Kidney epithelial cell (primary cell): Measurements from ENCODE around the gene PDIA3. TPM values are rescaled to one million over a fixed set of nuclear protein-coding genes. Genes with fewer than 3 reads are reported as not detected.
"Not testable (repeated sequence)": the region's sequence is repeated elsewhere in the genome, so short reads cannot be mapped to it uniquely, and the experiment has no call there.

ENCODE experiments used
- DNase-seq: peaks from one replicate; pipeline ENCODE4 v3.0.0-alpha.2; 2010; ENCODE audit warnings: low read depth
- H3K27me3 ChIP-seq: 2 replicates; pipeline ENCODE4 v1.6.0; 2011; ENCODE audit warnings: low read length; ENCODE audit not compliant: control insufficient read depth, insufficient read depth
- H3K36me3 ChIP-seq: 2 replicates; pipeline ENCODE4 v1.5.1; 2011; ENCODE audit warnings: low read length; ENCODE audit not compliant: control insufficient read depth, insufficient read depth
- H3K4me3 ChIP-seq: 2 replicates; pipeline ENCODE4 v1.5.1; 2011; ENCODE audit warnings: low read depth, mild to moderate bottlenecking, control low read depth, low read length
- total RNA-seq: library from RNA; depleted of rRNA; stranded (reverse); fragments of >200 nt; gene quantifications from 2 replicates; pipeline ENCODE4 v1.2.3, GENCODE V29; 2015
- TF ChIP-seq, protein P1 (sequence below): IDR thresholded peaks from 2 replicates; pipeline ENCODE4 v1.5.1; 2011; ENCODE audit warnings: mild to moderate bottlenecking, moderate library complexity, low read length, control low read depth, inconsistent platforms; ENCODE audit not compliant: insufficient read depth, poor library complexity, severe bottlenecking

Gene PDIA3
- total RNA-seq, 1 donor from 2014 or later: 244 TPM

DNA sequence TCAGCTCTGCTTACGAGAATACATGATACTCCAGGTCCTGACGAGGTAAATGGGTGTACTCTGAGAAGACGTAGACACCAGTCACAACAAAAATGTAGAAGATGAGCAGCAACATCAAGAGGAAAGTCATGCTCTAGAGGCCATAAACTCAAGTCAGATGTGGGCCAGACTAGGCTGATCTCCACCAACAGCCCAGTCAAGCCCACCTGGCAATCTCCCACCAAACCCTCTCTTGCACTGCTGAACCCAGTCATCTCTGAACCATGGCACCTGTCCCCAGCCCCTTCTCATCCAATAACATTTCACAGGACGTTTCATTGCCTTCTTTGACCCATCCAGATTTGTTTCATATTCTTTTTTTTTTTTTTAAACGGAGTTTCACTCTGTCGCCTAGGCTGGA, 10.8 kb upstream of the PDIA3 start:
- H3K4me3 ChIP-seq: no peak overlapping the region

DNA sequence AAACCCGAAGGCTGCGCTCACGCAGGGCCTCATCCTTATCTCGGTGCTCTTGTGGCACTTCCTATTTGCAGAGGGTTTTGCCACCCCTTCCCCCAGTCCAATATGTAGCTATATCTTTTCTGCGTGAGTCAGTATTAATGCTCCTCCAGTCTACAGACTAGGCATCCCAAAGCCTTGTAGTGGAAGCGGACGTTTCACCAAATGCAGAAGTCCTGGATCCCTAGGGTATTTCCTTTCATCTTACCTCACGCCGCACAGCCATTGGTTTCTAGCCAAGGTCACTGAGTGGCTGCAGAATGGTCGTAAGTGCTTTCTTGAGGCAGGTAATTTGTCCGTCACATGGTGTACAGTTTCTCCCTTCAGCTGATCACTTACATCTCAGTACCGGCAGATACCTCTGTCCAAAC, 668 bp downstream of the PDIA3 start:
- peak overlapping the region; percentile 88 for H3K4me3 ChIP-seq
- H3K36me3 ChIP-seq, DNase-seq, H3K27me3 ChIP-seq: not testable (repeated sequence)

More for the DNA sequence above, 10.8 kb upstream of the PDIA3 start:
- Histone ChIP-seq H3K27me3 (no peaks in the 10 kb centered on the region), H3K36me3 (no peaks in the 10 kb centered on the region)
- DNase-seq: no peak
- TF ChIP-seq, protein P1, sequence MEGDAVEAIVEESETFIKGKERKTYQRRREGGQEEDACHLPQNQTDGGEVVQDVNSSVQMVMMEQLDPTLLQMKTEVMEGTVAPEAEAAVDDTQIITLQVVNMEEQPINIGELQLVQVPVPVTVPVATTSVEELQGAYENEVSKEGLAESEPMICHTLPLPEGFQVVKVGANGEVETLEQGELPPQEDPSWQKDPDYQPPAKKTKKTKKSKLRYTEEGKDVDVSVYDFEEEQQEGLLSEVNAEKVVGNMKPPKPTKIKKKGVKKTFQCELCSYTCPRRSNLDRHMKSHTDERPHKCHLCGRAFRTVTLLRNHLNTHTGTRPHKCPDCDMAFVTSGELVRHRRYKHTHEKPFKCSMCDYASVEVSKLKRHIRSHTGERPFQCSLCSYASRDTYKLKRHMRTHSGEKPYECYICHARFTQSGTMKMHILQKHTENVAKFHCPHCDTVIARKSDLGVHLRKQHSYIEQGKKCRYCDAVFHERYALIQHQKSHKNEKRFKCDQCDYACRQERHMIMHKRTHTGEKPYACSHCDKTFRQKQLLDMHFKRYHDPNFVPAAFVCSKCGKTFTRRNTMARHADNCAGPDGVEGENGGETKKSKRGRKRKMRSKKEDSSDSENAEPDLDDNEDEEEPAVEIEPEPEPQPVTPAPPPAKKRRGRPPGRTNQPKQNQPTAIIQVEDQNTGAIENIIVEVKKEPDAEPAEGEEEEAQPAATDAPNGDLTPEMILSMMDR: no peak

DNA sequence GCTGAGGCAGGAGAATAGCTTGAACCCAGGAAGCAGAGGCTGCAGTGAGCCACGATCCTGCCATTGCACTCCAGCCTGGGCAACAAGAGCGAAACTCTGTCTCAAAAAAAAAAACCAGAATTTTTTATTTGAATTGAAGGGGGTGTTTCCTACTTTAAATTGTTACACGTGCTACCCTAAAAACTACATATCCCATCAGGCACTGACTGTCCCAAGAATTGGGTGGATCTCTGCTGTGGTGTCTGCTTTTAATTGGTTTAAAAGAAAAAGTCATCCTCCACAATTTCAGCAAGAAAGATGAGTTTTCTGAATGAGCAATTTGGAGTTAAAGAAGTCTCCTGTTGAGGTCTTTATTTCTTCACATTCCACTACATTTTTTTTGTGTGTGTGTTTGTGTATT, 2.1 kb downstream of the PDIA3 start:
- H3K4me3 ChIP-seq: no peak overlapping the region
- no peaks in the 10 kb centered on the region for H3K27me3 ChIP-seq
- DNase-seq: no peak
- no peaks in the 10 kb centered on the region for H3K36me3 ChIP-seq
- TF ChIP-seq, protein P1: no peak

DNA sequence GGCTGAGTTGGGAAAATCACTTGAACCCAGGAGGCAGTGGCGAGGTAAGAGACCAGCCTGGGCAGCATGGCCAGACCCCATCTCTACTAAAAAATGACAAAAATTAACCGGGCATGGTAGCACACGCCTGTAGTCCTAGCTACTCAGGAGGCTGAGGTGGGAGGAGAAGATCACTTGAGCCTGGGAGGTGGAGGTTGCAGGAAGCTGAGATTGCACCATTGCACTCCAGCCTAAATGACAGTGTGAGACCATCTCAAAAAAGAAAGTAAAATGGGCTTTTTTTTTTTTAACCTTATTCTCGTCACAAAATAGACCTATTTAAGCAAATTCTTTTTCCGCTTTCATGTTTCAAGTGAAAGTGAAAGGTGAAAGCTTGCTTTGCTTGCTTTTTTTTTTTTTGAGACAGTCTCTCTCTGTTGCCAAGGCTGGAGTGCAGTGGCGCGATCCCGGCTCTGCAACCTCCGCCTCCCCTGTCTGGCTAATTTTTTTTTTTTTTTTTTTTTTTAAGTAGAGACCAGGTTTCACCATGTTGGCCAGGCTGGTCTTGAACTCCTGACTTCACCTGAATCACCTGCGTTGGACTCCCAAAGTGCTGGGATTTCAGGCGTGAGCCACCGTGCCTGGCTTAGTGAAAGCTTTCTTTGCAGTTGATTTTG, 3.6 kb downstream of the PDIA3 start:
- H3K4me3 ChIP-seq: no peak overlapping the region
- TF ChIP-seq, protein P1: no peak
- H3K36me3 ChIP-seq: no peaks in the 10 kb centered on the region
- DNase-seq: no peak
- no peaks in the 10 kb centered on the region for H3K27me3 ChIP-seq

DNA sequence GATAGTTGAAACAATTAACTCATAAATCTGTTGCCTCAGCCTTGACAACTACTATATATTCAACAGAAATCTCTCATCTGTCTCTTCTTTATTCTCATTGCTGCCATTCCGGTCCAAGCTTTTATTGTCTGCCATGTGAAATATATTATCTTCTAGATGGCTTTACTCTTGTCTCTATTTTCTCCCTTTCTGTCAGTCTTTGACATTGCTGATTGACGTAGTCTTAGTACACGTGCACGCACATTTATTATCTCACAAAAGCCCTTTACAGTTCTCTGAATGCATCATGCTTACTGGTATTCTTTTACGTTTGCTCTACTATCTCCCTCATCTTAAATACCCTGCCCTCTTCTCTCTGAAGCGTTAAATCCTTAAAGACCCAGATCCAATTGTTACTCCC, 5.6 kb downstream of the PDIA3 start:
- TF ChIP-seq, protein P1: no peak
- no peak overlapping the region for H3K4me3 ChIP-seq
- no peaks in the 10 kb centered on the region for H3K27me3 ChIP-seq
- no peaks in the 10 kb centered on the region for H3K36me3 ChIP-seq
- no peak for DNase-seq

DNA sequence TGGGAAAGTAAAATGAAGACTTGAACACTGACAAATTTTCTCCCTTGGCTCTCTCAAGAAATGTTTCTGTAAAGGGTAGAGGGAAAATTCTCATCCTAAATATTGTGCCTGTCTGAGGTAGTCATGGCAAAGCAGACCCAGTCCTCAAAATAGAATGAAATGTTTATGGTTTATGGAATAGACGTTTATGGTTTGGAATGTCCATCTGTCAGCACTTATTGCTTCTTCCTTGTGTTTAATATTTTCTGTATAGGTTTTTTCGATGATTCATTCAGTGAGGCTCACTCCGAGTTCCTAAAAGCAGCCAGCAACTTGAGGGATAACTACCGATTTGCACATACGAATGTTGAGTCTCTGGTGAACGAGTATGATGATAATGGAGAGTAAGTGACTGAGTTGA, 16.6 kb downstream of the PDIA3 start:
- no peaks in the 10 kb centered on the region for H3K36me3 ChIP-seq
- TF ChIP-seq, protein P1: no peak
- no peak overlapping the region for H3K4me3 ChIP-seq
- no peaks in the 10 kb centered on the region for H3K27me3 ChIP-seq
- no peak for DNase-seq
